GM18505 (cell line): ENCODE measurements around the gene IL4R.
A peak's percentile ranks its signal among the peaks of the same experiment; 100 is the strongest.
"Not testable (repeated sequence)": the region's sequence is repeated elsewhere in the genome, so short reads cannot be mapped to it uniquely, and the experiment has no call there.

Experiments used
- ATAC-seq: cut with Tn5 transposase; IDR thresholded peaks from one replicate; pipeline ENCODE4 v1.9.1; 2021; ENCODE audit not compliant: unreplicated experiment
- POLR2A ChIP-seq: IDR thresholded peaks from 4 replicates; pipeline ENCODE4 v1.6.1; 2011; ENCODE audit warnings: borderline replicate concordance; ENCODE audit not compliant: insufficient read depth, insufficient read length; ENCODE audit errors: extremely low read depth

The IL4R gene

DNA sequence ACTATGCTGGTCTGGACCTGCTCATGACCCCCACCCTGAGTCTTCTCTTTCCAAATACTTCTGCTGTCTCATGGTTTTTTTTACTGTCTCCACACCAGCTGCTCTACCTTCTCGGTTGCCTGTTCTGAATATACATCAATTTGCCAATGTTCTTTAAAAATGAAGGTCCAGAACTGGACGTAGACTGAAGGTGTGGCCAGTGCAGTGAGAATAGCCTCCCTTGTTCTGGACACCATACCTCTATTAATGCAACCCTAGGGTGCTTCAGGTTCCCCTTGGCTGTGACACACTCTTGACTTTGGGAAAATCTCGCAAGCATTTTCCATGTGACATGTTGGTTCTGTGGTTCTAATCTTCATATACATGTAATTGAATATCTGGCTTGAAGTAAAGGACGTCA lies 72.9 kb downstream of the IL4R start:
- no peak for ATAC-seq
- TF ChIP-seq POLR2A = no peak

DNA sequence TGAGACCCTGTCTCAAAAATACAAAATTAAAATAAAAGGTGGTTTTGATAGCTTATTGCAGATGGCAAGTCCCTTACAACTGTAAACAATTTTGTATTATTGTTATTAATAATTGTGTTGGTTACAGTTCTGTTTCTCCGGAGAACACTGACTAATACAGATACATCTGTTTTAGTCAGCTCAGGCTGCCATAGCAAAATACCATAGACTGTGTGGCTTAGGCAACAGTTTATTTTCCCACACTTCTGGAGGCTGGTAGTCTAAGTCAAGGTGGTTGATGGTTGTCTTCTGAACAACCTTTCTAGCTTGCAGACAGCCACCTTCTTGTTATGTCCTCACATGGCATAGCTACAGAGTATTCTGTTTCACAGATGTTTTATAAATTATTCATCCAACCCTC lies 74.0 kb downstream of the IL4R start:
- no peak for ATAC-seq
- TF ChIP-seq POLR2A = no peak

DNA sequence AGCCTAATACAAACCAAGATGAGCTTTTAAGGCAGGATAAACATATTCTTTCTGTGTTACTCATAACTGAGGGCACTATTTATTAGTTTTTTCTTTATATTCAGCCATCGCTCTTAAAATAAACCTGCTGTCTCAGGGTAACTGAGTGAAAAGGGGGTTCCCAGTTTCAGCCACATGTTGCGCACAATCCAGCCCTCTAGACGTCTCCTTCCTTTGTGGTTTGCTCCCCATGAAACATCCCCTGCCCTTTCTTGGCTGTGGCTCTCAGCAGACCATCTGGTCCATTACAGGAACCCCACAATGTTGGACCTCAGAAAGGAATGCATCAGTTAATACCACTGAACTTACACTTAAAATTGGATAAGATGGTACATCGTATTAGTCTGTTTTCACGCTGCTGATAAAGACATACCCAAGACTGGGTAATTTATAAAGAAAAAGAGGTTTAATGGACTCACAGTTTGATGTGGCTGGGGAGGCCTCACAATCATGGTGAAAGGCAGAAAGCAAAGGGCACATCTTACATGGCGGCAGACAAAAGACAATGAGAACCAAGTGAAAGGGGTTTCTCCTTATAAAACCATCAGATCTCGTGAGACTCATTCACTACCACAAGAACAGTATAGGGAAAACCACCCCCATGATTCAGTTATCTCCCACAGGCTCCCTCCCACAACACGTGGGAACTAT lies 75.6 kb downstream of the IL4R start:
- no peak for TF ChIP-seq POLR2A
- no peak for ATAC-seq

DNA sequence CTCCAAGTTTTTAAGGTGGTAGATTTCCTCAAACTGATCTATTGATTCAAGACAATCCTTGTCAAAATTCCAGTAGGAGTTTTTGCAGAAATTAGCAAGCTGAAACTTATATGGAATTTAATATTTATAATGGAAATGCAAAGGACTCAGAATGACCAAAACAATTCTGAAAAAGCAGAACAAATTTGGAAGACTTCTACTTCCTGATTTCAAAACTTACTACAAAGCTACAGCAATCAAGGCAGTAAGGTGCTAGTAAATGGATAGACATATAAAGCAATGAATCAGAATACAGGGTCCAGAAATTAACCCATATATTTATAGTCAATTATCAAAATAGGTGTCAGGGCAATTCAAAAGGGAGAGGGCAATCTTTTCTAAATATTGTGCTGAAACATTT lies 76.4 kb downstream of the IL4R start:
- no peak for TF ChIP-seq POLR2A
- ATAC-seq = no peak

GRCh38 chr16:27392671-27393070 lies 78.9 kb downstream of the IL4R start:
- ATAC-seq = no peak
- no peak for TF ChIP-seq POLR2A

DNA sequence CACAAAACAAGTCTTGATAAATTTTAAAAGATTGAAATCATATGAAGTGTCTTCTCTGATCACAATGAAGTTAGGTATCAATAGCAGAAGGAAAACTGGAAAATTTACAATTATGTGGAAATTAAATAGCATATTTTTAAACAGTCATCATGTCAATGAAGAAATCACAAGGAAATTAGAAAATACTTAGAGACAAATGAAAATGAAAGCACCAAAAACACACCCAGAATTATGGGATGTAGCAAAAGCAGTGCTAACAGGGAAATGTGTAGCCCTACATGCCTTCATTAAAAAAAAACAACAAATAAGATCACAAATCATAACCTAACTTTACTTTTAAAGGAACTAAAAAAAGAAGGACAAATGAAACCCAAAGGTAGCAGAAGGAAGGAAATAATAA lies 80.7 kb downstream of the IL4R start:
- ATAC-seq = no peak
- no peak for TF ChIP-seq POLR2A

GRCh38 chr16:27398341-27398893 lies 84.6 kb downstream of the IL4R start:
- ATAC-seq = not testable (repeated sequence)

DNA sequence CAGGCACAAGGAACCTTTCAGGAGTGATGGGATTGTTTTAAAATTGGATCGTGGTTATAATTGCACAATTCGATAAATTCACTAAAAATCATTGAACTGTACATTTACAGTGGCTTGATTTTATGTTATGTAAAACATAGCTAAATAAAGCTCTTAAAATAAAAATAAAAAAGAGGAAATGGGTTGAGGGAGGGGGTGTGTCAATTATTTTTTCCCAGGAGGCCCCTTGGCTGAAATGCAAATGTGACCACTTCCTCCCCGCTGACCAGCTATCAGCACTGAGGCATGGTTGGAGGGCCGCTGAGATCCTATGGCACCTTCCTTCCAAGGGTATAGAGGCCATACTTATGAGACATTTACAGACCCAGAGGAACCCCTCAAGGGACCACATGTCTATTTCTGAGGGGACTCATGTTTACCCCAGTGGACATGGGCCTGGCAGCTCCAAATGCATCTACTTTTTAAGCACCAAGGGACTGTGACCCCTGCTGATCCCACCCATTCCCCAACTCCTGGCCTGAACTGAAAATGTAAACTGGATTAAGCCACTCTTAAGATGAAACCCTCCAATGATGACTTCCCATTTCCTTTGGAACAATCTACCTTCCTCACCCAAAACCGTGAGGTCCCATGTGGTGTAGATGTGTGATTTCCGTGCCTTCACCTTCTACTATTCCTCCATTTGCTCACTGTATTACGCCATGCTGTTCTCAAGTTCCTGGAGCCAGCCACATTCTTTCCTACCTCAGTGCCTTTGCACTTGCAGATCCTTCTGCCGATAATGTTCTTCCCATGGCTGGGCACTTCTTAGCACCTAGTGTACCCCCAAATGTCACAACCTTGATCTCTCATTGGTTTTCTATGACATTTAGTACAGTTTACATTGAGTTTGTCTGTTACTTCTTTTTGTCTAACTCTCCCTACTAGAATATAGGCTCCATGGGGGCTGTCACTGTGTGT lies 85.4 kb downstream of the IL4R start:
- peak; percentile 29 for ATAC-seq

GRCh38 chr16:27399969-27400368 lies 86.2 kb downstream of the IL4R start:
- TF ChIP-seq POLR2A = no peak

More for the DNA sequence above, 85.4 kb downstream of the IL4R start:
- TF ChIP-seq POLR2A = peak; percentile 59

GRCh38 chr16:27400751-27401620 lies 87.2 kb downstream of the IL4R start:
- TF ChIP-seq POLR2A = no peak
- ATAC-seq = no peak

More at GRCh38 chr16:27399969-27400368, 86.2 kb downstream of the IL4R start:
- ATAC-seq = no peak

- TF ChIP-seq POLR2A = peak; percentile 96
- ATAC-seq = peak; percentile 60
Measured at GRCh38 chr16:27401768-27402568, 88.2 kb downstream of the IL4R start, which contains the start of gene IL21R. Gene IL21R, plus strand, starts transcription at chr16:27402174. Its CDS starts 27,898 bp downstream, at chr16:27430072.

- no peak for ATAC-seq
- no peak for TF ChIP-seq POLR2A
Measured at GRCh38 chr16:27402569-27402963, 88.8 kb downstream of the IL4R start.
